NCI-H69 (cell line): ENCODE results near the gene NCKAP1.
"Not testable (repeated sequence)": the region's sequence is repeated elsewhere in the genome, so short reads cannot be mapped to it uniquely, and the experiment has no call there.

ENCODE experiments used
- DNase-seq: peaks from one replicate; lab custom pipeline; 2025; lab: John Stamatoyannopoulos, UW

NCKAP1 gene

DNA sequence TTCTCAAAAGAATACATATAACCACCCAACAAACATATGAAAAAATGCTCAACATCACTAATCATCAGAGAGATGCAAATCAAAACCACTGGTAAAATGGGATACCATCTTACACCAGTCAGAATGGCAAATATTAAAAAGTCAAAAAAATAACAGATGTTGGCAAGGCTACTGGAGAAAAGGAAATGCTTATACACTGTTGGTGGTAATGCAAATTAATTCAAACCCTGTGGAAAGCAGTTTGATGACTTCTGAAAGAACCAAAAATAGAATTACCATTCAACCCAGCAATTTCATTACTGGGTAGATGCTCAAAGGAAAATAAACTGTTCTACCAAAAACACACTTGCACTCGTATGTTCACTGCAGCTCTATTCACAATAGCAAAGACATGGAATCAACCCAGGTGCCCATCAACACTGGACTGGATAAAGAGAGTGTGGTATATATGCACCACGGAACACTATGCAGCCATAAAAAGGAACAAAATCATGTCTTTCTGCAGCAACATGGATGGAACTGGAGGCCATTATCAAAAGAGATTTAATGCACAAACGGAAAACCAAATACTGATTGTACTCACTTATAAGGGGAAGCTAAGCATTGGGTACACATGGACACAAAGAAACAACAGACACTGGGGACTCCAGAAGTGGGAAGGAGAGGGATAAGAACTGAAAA, 38.8 kb downstream of the NCKAP1 start:
- no peak for DNase-seq

DNA sequence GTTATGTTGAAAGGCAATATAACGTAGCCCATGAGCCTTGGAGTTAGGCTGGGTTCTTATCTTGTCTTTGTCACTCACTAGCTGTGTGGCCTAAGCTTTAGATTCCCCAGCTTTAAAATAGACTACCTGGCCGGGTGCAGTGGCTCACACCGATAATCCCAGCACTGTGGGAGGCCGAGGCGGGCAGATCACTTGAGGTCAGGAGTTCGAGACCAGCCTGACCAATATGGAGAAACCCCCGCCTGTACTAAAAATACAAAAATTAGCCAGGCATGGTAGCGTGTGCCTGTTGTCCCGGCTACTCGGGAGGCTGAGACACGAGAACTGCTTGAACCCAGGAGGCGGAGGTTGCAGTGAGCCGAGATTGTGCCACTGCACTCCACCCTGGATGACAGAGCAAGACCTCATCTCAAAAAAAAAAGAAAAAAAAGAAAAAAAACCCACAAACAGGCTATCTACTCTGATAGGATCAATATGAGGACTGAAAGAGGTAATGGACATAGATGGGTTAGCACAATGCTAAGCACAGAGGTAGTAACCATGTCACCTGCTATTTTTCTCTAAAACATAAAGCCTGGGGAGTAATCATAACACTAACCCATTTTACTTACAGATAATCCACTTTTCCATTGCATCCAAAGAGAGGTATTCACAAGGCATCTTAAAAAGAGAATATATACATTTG, 43.9 kb downstream of the NCKAP1 start:
- DNase-seq = no peak

DNA sequence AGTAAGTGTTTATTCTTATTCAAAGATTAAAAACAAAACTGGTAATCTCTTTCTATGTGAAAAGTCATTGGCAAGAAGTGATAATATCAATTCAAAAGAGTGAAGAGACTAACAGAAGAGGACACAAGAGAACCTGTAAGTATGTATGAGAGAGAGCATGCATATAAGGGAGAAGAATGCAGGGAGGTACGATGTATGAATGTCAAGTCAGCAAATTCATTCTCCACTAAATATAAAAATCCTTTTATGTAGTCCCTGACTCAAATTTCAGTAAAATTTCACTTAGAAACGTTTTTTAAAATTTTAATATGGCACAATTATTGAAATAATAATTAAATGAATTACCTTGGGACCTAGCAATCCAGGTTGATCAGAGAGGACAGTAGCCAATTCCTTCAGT, 55.3 kb downstream of the NCKAP1 start:
- DNase-seq = no peak

DNA sequence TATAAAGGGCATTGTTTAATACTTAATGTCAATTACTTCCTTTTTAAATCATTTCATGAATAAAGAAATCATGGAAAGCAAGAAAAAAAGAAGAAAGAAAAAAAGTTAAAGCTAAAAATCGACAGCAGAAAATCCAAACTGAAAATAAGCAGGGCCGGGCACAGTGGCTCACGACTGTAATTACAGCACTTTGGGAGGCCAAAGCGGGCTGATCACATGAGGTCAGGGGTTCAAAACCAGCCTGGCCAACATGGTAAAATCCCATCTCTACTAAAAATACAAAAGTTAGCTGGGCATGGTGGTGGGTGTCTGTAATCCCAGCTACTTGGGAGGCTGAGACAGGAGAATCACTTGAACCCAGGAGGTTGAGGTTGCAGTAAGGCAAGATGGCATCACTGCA, 56.8 kb downstream of the NCKAP1 start:
- not testable (repeated sequence) for DNase-seq

DNA sequence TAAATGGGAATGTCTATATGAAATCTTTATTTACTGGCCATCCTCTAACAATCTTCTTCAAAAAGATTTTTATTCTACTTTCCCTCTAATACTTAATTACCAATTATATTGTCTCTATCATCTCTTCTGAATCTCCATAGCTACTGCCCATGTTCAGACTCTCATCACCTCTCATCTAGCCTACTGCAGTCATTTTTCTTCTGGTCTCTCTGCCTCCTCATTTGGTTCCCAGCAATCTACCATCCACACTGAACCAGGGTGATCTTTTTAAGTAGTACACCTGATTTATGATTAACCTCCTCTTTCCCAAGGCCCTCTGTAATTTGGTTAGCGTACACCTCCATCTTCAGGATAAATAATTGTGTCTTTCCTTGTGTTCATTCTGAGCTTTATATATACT, 57.6 kb downstream of the NCKAP1 start:
- DNase-seq = no peak

DNA sequence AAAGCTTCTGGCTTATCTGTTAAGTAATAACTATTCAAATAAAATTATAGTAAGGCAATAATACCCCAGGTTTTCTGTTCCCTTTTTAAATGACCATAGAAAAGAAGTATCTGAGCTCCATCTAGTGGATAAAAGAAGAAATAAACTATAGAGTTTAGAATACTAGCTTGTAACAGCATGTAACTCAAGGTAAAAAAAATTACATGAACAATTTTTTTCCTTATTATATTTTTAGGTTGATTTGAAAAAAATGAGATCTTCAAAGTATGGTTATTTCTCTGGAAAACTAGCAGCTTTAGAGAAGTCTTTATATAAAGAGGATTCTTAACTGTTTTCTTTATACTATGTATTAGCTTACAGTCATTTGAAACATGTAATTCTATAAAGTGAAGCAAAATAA, 58.1 kb downstream of the NCKAP1 start:
- peak; percentile 59 for DNase-seq

DNA sequence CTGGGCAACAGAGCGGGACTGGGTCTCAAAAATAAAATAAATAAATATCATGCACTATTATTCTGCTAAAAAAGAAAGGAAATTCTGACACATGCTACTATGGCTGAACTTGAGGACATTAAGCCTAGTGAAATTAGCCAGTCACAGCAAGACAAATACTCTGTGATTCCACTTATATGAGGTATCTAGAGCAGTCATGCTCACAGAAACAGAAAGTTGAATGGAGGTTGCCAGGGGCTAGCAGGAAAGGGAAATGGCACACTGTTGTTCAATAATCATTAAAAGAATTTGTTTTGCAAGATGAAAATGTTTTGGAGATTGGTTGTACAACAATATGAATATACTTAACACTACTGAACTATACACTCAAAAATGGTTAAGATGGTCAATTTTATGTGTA, 60.8 kb downstream of the NCKAP1 start:
- DNase-seq = no peak

DNA sequence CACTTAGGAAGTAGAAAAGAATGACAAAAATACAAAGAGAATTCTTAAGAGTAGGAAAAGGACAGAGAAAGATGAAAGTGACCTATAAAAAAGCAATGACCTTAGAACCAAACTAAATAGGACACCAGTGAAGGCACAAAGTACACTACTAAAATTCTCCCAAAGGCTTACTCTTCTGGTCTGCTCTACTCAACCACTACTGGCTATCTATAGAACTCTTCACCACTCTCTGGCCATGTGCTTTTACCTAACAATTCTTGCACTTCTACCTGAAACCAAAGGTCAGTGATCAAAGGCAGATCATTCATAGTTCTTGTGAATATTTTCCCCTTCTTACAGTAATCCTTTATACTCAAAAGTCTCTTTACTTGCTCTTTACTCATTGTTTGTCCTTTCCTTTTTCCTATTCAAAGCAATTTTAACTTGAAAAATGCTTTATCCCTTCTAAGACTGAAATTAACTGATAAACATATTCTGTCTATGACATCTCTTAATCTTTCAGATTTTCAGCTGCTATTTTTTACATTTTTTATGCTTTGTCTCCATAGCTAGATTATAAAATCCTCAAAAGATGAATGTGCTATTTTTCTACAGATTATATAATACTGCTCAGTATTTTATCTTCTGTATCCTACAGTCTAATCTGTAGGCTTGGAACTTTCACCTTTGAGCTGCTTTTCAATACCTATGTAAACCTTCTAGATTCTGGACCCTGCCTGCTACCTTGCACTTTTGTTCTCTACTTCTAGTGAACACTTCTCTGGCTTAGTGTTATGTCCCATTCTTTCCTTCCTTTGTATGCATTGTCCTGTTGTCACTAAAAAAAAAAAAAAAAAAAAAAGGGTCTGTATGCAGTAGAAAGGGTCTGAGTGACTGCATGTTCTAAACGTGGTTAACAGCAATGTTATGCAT, 64.6 kb downstream of the NCKAP1 start:
- no peak for DNase-seq

DNA sequence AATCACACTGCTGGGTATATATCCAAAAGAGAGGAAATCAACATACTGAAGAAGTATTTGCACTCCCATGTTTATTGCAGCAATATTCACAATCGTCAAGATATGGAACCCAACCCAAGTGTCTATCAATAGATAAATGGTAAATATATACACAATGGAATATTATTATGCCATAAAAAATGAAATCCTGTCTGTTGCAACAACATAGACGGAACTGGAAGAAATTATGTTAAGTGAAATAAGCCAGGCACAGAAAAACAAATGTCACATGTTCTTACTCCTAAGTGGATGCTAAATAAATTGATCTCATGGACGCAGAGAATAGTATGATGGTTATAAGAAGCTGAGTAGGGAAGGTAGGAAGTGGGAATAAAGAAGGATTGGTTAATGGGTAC, 65.7 kb downstream of the NCKAP1 start:
- DNase-seq = no peak

DNA sequence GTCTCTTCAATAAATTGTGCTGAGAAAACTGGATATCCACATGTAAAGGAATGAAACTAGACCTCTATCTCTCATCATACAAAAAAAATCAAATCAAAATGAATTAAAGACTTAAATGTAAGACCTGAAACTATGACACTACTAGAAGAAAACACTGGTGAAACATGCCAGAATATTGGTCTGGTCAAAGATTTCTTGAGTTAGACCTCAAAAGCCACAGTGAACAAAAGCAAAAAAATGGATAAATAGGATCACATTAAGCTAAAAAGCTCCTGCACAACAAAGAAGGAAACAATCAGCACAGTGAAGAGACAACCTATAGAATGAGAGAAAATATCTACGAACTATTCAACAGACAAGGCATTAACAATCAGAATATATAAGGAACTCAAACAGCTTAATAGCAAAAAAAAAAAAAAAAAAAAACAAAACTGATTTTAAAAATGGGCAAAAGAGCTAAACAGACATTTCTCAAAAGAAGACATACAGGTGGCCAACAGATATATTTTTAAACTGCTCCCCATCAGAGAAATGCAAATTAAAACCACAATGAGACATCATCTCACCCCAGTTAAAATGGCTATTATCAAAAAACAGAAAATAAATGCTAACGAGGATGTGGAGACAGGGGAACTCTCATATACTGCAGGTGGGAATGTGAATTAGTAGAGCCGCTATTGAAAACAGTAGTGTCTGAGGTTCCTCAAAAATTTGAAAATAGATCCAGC, 66.3 kb downstream of the NCKAP1 start:
- no peak for DNase-seq

DNA sequence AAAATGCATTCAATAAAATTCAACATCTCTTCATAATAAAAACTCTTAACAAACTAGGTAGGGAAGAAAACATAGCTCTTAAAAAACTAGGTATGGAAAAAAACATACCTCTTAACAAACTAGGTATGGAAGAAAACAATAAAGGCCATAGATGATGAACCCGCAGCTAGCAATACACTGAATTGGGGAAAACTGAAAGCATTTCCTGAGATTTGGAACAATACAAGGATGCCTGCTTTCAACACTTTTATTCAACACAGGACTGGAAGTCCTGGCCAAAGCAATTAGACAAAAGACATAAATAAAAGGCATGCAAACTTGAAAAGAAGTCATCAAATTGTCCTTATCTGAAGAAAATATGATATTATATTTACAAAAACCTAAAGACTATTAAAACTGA, 67.8 kb downstream of the NCKAP1 start:
- no peak for DNase-seq

DNA sequence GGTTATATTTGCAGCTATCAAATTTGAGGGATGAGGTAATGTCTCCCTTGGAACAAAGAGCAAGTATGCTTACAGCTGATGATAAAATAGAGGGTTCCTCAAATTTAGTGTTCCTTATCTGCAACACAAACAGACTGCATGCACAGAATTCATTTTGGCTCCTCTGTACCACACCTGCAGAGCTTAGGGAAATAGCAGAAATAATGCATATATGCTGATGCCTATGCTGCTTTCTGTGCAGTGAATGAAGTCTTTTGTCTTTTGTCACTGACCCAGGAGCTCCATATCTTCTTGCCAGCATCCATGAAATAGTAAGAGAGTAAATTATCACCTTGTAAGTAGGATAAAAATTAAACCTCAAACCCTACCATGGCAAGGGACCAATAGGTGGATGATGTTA, 69.8 kb downstream of the NCKAP1 start:
- DNase-seq = peak; percentile 73

DNA sequence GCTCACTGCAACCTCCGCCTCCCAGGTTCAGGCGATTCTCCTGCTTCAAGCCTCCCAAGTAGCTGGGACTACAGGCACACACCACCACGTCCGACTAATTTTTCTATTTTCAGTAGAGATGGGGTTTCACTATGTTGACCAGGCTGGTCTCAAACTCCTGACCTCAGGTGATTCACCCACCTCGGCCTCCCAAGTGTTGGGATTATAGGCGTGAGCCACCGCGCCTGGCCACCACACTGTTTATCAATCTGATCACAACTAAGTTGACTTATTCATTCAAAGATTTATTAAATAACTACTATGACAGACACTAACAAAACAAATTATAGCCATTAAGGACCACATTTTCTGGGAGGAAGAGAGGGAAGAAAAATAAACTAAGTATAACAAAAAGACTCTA, 71.9 kb downstream of the NCKAP1 start:
- not testable (repeated sequence) for DNase-seq

DNA sequence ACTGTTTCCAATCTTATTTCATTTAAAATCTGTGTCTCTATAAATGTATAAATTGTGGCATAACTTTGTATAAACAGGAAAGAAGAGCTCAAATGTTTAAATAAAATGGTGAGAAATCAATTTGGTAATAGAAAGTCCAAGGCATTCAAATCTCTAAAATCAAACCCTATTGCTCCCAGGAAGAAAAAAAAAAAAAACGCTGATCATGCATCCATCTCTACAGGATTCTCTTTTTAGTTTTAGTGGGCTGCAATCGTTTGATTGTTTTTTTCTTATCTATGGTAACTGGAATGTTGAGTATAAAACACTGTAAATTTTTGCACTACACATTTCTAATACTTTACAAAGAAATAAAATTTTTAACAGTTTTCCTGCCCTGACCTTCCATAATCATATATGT, 75.6 kb downstream of the NCKAP1 start:
- DNase-seq = no peak

DNA sequence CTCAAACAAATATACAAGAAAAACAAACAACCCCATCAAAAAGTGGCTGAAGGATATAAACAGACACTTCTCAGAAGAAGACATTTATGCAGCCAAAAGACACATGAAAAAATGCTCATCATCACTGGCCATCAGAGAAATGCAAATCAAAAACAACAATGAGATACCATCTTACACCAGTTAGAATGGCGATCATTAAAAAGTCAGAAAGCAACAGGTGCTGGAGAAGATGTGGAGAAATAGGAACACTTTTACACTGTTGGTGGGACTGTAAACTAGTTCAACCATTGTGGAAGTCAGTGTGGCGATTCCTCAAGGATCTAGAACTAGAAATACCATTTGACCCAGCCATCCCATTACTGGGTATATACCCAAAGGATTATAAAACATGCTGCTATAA, 77.4 kb downstream of the NCKAP1 start:
- not testable (repeated sequence) for DNase-seq

DNA sequence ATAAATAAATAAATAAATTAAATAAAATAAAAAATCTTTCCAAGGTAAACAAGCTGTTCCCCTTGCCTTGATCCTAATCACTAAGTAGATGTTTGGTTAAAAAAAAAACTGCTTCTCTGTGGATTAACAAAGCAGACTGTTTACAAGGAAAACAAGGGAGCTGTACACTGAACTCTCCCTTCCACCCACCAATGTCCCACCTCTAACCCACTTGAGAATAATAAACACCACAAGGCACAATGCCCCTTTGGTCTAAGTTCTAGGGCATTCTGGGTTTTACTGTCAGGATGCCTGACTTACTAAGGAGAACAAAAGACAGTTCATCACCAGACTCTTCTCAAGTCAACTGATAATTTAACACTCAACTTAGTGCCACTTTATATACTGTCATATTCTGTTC, 83.5 kb downstream of the NCKAP1 start:
- no peak for DNase-seq

DNA sequence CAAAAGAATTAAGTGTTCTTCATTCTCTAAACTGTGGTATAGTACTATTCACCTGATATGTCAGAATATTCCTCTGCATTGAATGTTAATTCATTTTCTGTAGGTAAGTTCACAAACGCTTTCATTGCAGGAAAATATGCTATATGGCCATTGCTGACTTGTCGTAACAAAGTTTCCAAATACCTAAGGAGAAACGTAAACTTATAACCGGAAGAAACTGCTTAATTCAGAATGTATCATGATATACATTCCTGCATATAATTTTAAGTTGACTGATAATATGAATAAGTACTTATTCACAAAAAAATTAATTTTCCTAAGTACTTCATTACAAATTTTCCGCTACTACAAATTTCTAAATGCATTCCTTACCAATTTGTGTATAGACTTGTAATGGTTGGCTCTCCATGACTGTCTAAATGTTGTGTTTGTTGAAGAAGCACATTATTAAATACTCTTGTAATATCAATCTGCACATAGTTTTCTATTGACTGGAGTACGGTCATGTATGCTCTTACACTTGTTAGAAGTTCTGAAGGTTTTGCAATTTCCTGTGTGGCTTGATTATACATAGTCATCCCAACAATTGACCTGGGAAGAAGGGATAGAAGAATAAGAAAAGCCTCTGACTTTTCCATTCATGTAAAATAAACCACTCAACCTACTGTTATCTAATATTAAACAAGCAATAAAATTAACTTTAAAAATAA, 85.4 kb downstream of the NCKAP1 start:
- DNase-seq = no peak

DNA sequence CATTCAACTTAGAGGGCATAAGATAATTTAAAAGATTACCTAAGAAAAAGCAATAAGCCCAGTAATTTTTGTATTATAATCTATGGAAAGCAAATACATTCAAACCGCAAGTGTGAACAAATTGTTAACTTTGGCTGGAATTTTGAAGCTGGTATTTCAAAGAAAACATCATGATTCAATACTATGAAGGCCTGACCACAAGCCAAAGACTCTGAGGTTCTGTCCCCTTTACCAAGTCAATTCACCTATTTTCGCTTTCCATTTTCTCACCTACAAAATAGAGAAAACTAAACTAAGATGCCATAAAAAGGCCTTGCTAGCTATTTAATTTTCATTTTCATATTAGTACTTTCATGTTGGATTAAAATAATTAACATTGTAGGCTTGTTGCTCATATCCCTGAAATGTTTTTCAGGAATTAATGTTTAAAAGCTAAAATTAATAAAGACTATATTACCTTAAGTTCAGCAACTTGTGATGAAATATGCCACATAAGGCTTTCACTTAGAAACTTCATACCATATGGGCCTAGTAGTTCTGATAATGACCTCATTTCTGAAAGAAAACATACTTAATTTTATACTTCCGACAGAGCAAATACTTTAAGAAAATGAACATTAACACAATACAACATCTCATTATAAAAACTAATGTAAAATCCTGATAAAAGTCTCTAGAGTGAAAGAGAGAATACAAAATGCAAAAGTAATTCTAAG, 86.2 kb downstream of the NCKAP1 start:
- DNase-seq = no peak

DNA sequence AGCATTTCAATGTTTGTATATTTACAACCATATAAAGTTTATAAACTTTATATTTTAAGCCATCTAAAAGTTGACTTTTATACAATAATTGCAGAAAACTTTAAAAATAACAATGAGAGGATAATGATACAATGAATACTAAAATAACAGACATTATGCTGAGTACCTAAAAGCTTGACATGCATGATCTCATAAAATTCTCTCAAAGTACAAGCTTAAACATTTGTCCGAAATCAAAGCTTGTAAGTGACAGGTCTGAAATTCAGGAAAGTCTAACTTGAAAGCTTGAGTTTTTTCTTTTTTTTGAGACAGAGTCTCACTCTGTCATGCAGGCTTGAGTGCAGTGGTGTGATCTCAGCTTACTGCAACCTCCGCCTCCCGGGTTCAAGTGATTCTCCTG, 87.7 kb downstream of the NCKAP1 start:
- no peak for DNase-seq

DNA sequence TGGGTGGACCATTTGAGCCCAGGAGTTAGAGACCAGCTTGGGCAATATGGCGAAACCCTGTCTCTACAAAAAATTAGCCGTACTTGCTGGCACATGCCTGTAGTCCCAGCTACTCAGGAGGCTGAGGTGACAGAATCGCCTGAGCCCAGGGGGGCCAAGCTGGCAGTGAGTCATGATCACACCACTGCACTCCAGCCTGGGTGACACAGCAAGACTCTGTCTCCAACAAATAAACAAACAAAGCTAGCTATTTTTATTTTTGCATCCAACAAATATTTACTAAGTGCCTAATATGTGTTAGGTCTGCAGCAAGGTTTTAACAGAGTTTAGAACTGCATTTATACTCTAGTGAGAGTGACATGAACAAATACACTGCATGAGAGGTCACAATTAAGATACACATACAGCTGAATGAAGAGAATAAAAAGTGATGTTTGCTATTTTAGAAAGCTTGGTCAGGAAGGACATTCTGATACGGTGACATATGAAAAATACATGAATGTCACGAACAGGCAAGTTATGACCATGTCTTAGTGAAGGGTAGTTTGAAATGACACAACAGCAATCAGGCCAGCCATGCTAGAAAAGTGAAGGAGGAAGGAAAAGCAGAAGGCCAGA, 88.6 kb downstream of the NCKAP1 start:
- DNase-seq = peak; percentile 44

DNA sequence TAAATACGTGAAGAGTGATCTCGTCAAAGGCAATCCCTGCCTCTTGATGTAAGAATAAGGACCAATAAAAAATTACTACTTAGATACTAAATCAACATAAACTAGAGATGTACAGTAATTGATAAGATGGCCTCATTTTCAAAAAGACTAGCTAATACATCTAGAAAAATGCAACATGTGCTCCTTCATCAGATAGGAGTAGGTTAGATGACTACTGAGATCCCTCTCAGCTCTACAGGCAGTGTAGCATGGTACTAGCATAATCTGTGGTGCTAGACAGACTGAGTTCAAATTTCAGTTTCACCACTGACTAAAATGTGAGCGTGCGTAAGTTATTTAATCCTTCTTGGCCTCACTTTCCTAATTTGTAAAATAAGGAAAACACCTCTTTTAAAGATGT, 89.2 kb downstream of the NCKAP1 start:
- DNase-seq = no peak
